Smooth muscle cell of the brain vasculature (primary cell): ENCODE measurements around the gene CIT.
A peak's percentile ranks its signal among the peaks of the same experiment; 100 is the strongest.
"Not testable (repeated sequence)": the region's sequence is repeated elsewhere in the genome, so short reads cannot be mapped to it uniquely, and the experiment has no call there.

ENCODE experiments used
- DNase-seq: peaks from one replicate; pipeline ENCODE4 v3.0.0-alpha.2; 2012; ENCODE audit warnings: low read depth, low spot score

Gene CIT

GRCh38 chr12:119681111-119681510 is 196.0 kb downstream of the CIT start:
- no peak for DNase-seq

DNA sequence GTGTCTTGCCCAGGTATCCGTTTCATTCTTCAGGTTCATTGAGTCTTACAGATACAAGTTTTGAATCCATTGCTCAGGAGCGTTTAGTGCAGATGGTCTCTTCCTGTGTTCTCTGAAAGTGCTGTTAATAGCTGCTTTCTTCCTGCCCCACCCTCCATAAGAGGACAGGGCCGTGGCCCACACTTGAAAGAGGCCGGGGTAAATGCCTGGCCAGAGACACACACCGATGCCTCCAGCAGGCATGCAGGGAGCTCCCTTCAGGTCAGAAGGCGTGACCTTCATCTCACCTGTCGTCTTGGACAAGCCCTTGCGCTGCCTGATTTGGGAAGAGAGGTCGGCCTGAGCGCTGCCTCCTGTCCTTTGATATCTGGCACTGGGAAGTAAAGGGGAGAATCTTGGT is 197.6 kb downstream of the CIT start:
- DNase-seq = no peak

DNA sequence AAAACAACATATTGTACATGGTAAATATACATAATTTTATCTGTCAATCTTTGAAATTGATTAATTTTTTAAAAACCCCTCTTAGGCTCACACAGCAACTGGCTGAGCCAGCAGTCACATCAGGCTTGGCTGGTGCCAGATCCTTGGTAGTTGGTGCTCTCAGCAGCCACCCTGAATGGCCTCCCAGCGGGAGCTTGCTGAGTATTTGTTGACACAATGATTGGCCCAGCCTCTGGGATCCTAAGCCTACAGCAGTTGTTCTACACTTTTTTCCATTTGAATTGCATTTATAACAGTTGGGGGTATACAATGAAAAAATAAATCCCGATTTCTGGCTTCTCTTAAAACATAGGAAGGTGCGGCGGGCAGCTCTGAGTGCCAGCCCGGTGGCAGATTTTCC is 198.0 kb downstream of the CIT start:
- peak; percentile 60 for DNase-seq

GRCh38 chr12:119678459-119678858 is 198.7 kb downstream of the CIT start:
- no peak for DNase-seq

GRCh38 chr12:119676573-119676972 is 200.5 kb downstream of the CIT start:
- DNase-seq = no peak

GRCh38 chr12:119676022-119676421 is 201.1 kb downstream of the CIT start:
- no peak for DNase-seq

DNA sequence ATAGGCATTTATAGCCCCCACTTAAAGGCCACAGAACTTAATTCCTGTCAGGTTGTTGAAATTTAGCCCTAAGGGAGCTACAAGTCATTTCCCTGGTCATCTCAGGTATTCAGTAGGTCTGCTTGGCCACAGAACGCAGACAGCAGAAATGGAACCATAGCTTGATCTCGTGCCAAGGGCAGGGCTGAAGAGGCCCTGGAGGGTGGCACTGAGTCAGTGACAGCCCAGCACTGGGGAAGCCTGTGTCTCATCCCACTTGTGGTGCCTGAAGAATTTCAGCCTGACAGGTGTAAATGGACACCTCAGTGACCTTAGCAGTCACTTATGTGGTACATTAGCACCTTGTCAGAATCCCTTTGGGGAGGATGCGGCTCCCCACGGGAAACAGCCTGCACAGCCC is 202.6 kb downstream of the CIT start:
- DNase-seq = no peak

DNA sequence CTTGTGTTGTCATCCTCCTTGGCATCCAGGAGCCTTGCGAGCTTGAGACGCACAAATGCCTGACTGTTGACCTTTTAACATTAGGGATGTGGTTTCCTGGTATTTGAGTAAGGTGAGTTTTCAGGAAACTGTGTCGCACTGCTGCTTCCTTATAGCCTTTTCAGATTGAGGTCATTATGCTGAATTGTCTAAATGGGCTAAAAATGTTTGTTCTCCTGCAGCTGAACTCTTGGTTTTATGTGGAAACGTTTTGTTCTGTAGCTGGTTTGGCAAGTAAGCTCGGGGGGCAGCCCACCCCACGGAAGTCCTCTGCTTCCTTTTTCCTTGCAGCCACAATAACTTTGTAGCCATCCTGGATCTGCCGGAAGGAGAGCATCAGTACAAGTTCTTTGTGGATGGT is 203.5 kb downstream of the CIT start:
- no peak for DNase-seq

DNA sequence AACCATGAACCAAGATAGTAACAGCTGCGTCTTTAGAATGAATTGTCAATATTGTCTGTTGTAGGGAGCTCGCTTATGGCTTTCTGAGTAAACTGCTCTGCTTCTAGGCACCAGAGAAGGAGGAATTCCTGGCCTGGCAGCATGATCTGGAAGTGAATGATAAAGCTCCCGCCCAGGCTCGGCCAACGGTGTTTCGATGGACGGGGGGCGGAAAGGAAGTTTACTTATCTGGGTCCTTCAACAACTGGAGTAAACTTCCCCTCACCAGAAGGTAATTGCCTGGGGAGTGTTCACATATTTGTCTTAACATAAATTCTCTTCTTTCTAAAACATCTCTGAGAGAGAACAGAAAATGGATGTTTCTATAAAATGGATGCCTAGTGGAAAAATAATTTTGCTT is 204.9 kb downstream of the CIT start:
- no peak for DNase-seq

- DNase-seq = no peak
These were observed 206.1 kb downstream of the CIT start for GRCh38 chr12:119671070-119671469.

DNA sequence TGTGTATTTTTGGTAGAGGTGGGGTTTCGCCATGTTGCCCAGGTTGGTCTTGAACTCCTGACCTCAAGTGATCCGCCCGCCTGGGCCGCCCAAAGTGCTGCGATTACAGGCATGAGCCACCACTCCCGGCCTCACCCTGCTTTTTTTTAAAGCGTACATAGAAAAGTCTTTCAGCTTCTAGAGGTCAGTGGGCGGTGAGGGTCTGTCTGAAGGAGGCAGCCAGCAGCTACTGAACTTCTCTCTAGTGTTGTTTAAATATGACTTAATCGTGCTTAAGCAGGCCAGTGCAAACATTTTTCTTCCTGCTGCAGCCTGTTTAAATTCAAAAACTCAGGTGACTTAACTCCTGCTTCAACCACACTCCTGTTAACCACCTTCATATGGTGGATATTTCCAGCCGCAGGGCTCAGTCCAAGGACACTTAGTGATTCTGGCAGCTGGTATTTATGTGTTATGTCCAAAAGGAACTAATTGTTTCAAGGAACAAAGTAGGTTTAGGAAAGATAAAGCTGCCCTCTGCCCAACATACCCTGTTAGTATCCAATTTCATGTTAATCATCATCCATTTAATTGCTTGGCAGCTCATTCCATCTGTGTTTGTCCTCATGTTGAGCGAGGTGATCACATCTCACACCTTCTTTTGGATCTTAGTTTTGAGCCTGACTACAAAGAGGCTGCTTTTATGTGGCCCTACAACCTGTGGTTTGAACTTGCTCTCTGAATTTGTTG is 207.2 kb downstream of the CIT start:
- DNase-seq = no peak

DNA sequence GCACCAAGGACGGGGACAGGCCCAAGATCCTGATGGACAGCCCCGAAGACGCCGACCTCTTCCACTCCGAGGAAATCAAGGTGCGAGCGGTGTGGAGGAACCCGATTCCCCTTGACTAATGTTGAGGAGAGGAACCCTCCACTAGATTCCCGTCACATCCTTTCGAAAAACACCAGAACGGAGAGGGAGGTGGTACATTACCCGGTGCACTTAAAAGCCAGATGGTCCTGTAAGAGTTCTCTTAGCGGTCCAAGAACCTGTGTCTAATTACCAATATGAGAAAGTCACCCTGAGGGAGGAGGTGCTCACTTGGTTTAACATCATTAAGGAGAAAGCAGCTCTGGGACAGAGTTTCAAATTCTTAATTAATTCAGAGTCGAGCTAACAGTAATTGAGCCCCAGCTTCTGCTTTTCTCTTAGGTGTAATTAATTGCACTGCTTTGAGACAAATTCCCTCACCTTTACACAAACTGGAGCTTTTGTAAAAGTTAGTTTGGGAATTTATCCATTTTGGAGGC is 208.7 kb downstream of the CIT start:
- DNase-seq = no peak

DNA sequence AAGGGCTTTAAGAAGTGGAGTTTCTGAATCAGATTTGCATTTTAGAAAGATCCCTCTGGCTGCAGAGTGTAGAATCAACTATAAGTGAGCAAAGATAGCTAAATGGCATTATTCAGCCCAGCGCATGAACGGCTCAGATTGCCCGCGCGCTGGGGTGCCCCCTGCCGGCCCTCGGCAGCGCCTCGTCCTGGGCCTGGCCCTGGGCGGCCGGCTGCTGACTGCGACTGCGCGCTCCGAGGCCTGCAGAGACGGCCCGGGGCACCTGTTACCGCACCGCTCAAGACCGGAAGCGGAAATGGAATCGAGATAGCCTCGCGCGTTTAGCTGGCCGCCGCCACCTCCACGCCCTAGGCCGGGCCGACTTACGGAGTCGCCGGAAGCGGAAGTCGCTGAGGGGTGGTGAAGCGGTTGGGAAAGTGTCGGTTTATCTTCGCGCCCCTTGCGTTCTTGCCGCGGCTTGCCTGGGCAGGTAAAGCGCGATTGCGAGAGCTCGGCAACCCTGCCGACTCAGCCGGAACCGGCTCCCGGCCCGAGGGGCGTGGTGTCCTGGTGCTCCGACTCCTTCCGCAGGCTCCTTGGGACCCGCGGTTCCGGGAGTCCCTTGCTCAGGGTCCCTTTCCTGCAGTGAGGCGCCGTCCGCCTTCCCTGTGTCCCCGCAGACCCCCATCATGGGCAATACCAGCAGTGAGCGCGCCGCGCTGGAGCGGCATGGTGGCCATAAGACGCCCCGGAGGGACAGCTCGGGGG is 209.4 kb downstream of the CIT start, which contains the start of gene PRKAB1:
Gene PRKAB1 (plus strand): TSS at position 557 of the 747 bp plus-strand sequence. CDS start 112 bp downstream, at position 669.
- DNase-seq = peak; percentile 86

DNA sequence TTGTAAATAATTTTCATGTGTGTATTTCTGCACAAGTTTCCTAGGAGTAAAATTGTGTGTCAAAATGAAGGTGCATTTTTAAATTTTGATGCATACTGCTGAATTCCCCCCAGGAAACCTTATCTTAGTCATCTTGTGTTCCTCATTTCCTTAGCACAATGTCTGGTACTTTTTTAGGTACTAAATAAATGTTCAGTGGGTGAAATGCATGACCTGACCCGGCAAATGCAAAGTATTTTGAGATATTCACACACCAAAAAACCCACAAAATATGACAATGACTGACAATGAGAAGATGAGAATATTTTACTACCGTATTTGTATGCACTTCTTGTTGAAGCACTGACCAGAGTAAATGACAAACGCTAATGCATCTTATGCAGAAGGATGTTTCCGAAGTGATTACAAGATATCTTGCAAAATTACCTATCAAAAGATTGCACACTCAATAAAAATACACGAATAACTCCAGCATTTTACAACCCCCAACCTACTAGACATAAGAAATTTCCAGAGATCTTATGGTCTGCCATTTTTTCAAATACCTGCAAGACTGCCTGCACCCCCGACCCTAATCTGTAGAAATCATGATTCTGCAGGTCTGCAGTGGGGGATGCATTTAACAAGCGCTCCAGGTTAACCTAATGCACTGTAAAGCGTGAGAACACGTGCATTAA is 210.1 kb downstream of the CIT start:
- no peak for DNase-seq

GRCh38 chr12:119666226-119666795 is 210.8 kb downstream of the CIT start:
- no peak for DNase-seq

DNA sequence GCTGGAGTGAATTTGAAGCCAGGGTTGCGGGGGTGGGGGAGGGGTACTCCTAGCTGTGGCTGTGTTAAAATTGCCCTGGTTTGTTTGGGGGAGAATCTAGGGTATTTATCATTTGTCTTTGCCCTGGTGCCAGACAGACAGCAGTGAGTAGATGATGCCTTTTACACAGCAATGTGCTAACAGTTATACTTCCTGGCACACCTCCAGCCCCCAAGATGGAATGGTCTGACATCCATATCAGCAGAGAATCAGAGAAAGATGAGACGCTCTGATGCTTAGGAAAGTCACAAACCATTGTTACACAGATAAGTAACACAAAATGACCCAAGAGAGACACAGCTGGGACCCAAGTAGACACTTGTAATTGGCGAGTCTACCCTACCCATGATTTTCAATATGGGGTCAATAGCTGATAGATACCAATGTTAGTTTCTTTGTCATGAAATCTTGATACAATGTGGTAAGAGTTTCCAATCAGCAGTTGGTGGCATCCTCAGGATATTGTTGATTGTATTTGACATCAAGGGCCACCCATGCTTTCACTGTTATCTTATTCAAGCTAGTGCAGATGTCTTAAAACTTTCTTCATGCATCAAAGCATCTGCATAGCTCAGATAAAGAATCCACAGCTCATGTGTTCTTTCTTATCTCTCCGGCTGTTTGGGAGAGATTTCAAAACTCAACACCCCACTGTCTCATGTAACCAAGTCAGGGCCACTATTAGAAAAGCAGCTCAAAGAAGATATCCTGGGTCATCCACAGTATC is 211.8 kb downstream of the CIT start:
- DNase-seq = no peak

DNA sequence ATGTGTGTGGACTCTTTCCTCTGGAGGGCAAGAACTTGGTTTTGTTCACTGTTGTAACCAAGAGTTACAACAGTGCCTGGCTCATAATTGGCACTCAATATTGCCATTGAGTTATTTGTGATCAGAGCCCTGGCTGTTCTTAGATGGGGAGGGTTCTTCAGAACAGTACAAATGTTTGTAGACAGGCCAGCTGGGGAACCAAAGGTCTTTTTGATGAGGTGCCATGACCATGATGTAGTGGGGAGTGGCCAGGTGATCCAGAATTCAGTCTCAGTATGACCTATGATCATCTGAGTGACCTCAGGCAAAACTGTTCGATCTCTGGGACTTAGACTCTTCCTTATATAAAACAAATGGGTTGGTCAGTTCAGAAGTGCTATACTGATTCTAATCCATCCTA is 212.5 kb downstream of the CIT start:
- no peak for DNase-seq

GRCh38 chr12:119661882-119662281 is 215.2 kb downstream of the CIT start:
- no peak for DNase-seq

- DNase-seq = no peak
These were observed 217.0 kb downstream of the CIT start for GRCh38 chr12:119660076-119660475.

GRCh38 chr12:119659289-119659897 is 217.7 kb downstream of the CIT start:
- DNase-seq = no peak

DNA sequence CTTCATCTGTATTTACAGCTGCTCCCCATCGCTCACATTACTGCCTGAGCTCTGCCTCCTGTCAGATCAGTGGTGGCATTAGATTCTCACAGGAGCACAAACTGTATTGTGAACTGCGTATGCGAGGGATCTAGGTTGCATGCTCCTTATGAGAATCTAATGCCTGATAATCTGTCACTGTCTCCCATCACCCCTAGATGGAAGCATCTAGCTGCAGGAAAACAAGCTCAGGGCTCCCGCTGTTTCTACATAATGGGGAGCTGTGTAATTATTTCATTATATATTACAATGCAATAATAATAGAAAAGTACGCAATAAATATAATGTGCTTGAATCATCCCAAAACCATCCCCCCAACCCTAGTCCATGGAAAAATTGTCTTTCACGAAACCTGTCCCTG is 219.0 kb downstream of the CIT start:
- not testable (repeated sequence) for DNase-seq
